GM18858 (cell line): Measurements from ENCODE around the gene PNLDC1.
"Not testable (repeated sequence)": the region's sequence is repeated elsewhere in the genome, so short reads cannot be mapped to it uniquely, and the experiment has no call there.

Experiments used
- ATAC-seq: cut with Tn5 transposase; IDR thresholded peaks from one replicate; pipeline ENCODE4 v1.9.1; 2021; ENCODE audit not compliant: unreplicated experiment

The PNLDC1 gene

GRCh38 chr6:159817951-159818739 lies 18.1 kb downstream of the PNLDC1 start:
- ATAC-seq: no peak

GRCh38 chr6:159819098-159819497 lies 19.0 kb downstream of the PNLDC1 start:
- no peak for ATAC-seq

- no peak for ATAC-seq
Observed at GRCh38 chr6:159819932-159820640, 20.0 kb downstream of the PNLDC1 start.

- no peak for ATAC-seq
Observed at GRCh38 chr6:159821122-159821521, 21.0 kb downstream of the PNLDC1 start.

- ATAC-seq: no peak
Observed at GRCh38 chr6:159821726-159822125, 21.6 kb downstream of the PNLDC1 start.

- ATAC-seq: no peak
Observed at GRCh38 chr6:159823953-159824352, 23.9 kb downstream of the PNLDC1 start.

- ATAC-seq: not testable (repeated sequence)
Observed at GRCh38 chr6:159824690-159825089, 24.6 kb downstream of the PNLDC1 start.

- ATAC-seq: no peak
Observed at GRCh38 chr6:159826004-159826403, 25.9 kb downstream of the PNLDC1 start.

- ATAC-seq: no peak
Observed at GRCh38 chr6:159826968-159827647, 27.0 kb downstream of the PNLDC1 start.

GRCh38 chr6:159828074-159828473 lies 28.0 kb downstream of the PNLDC1 start:
- no peak for ATAC-seq

- ATAC-seq: peak; percentile 72
Observed at GRCh38 chr6:159829526-159829925, 29.4 kb downstream of the PNLDC1 start.

- no peak for ATAC-seq
Observed at GRCh38 chr6:159830501-159831372, 30.7 kb downstream of the PNLDC1 start.

- no peak for ATAC-seq
Observed at GRCh38 chr6:159831373-159831679, 31.2 kb downstream of the PNLDC1 start.

GRCh38 chr6:159832946-159833345 lies 32.9 kb downstream of the PNLDC1 start:
- ATAC-seq: no peak

- no peak for ATAC-seq
Observed at GRCh38 chr6:159833556-159833955, 33.5 kb downstream of the PNLDC1 start.

- no peak for ATAC-seq
Observed at GRCh38 chr6:159833997-159834603, 34.0 kb downstream of the PNLDC1 start.

- ATAC-seq: no peak
Observed at GRCh38 chr6:159836718-159837490, 36.8 kb downstream of the PNLDC1 start.

- ATAC-seq: no peak
Observed at GRCh38 chr6:159837511-159837910, 37.4 kb downstream of the PNLDC1 start.

- no peak for ATAC-seq
Observed at GRCh38 chr6:159838020-159838744, 38.1 kb downstream of the PNLDC1 start.
